Lower leg skin (tissue), 3 donors: ENCODE results near the gene CORO1C.

Source experiments
- POLR2A ChIP-seq, 2 donors: fragments of 450-650 bp; IDR thresholded peaks; one replicate each; pipeline ENCODE4 v1.6.1; 2016 to 2017; ENCODE audit warnings: antibody characterized with exemption in 2 of 2, mild to moderate bottlenecking in 1 of 2, moderate library complexity in 1 of 2
- TF ChIP-seq, protein P1 (sequence below), 3 donors: fragments of 450-650 bp; IDR thresholded peaks; one replicate each; pipeline ENCODE4 v1.5.1; 2016; ENCODE audit warnings: antibody characterized with exemption in 3 of 3, mild to moderate bottlenecking in 3 of 3, moderate library complexity in 2 of 3

DNA sequence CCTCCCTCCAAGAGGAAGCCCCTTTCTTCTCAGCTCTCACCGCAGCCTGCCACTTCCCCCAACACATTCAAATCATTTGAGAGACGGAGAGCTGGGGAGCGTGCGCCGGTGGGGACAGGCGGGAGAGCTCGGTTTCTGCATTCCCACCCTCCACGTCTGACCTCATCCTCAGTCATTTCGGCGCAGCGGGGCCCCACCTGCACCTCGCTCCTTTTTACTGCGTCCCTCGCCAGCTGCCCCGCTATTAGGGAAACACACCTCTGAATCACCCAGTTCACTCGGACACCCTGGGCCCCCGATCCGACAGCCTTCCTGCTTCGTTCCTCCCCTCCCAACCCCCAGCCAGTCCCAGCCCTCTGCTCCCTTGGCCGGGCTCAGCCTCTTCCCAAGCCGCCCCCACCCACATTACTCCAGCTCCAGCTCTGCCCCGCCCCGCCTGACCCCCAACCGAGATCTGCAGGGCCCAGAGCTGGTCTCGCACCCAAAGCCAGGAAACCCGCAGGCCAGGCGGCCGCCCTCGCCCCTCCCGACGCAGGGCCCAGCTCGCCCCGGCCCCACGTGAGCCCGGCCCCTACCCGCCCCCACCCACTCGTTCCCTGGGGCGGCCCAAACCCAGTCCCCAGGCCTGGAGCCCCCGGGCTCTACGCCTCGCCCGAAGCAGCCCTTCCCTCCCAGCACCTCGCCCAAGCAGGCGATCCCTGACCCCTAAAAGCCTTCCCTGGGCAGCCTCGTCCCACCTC lies 783 bp downstream of the CORO1C start:
- TF ChIP-seq, protein P1, sequence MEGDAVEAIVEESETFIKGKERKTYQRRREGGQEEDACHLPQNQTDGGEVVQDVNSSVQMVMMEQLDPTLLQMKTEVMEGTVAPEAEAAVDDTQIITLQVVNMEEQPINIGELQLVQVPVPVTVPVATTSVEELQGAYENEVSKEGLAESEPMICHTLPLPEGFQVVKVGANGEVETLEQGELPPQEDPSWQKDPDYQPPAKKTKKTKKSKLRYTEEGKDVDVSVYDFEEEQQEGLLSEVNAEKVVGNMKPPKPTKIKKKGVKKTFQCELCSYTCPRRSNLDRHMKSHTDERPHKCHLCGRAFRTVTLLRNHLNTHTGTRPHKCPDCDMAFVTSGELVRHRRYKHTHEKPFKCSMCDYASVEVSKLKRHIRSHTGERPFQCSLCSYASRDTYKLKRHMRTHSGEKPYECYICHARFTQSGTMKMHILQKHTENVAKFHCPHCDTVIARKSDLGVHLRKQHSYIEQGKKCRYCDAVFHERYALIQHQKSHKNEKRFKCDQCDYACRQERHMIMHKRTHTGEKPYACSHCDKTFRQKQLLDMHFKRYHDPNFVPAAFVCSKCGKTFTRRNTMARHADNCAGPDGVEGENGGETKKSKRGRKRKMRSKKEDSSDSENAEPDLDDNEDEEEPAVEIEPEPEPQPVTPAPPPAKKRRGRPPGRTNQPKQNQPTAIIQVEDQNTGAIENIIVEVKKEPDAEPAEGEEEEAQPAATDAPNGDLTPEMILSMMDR (IDR thresholded peaks at IDR 0.05), result no peak
- TF ChIP-seq POLR2A (IDR thresholded peaks at IDR 0.05), result no peak
